Sciatic nerve (tissue), 2 donors: ENCODE data around the gene PPARD. TPM values are rescaled to one million over a fixed set of nuclear protein-coding genes. Genes with fewer than 3 reads are reported as not detected.
"Not testable (repeated sequence)": the region's sequence is repeated elsewhere in the genome, so short reads cannot be mapped to it uniquely, and the experiment has no call there.

Experiments
- ATAC-seq: fragments of 200-7000 bp; cut with Tn5 transposase; one replicate; pipeline ENCODE4 v1.9.1; 2020; ENCODE audit warnings: mild to moderate bottlenecking, moderate library complexity
- DNase-seq: peaks from one replicate; pipeline ENCODE4 v3.0.0-alpha.2; 2020; ENCODE audit warnings: low spot score
- intact Hi-C: fragments of 100-400 bp; cut with DNase I; formaldehyde crosslinking; loops from one replicate; pipeline ENCODE4 v1.14.2; 2022
- total RNA-seq: library from RNA; stranded (reverse); fragmentation: NEBNext Ultra II Directional; extraction: Animal tissue kit (Norgen Biotek cat#: 25700); gene quantifications from one replicate; pipeline ENCODE4 v1.2.1, GENCODE V29; 2021
- donor health status: DM: no; HTN: no; CAD: no.
- donor health status: DM: no; HTN: no; CAD: no.

PPARD gene
- total RNA-seq, 1 donor from 2014 or later: 26.7 TPM

GRCh38 chr6:35370124-35370741 lies 27.9 kb downstream of the PPARD start:
- DNase-seq (peak; percentile 74), ATAC-seq (peak; percentile 89)
- intact Hi-C loops: no loop called here

- DNase-seq: no peak
- intact Hi-C loops: no loop called here
- peak; percentile 75 for ATAC-seq
Measured at GRCh38 chr6:35370785-35371493, 28.6 kb downstream of the PPARD start.

GRCh38 chr6:35371494-35372262 lies 29.3 kb downstream of the PPARD start:
- DNase-seq: no peak
- intact Hi-C loops: no loop called here

GRCh38 chr6:35372633-35373032 lies 30.3 kb downstream of the PPARD start:
- intact Hi-C loops: no loop called here
- DNase-seq (no peak), ATAC-seq (no peak)

More at GRCh38 chr6:35371494-35372262, 29.3 kb downstream of the PPARD start:
- ATAC-seq: no peak

GRCh38 chr6:35376281-35376680 lies 33.9 kb downstream of the PPARD start:
- intact Hi-C loops: no loop called here
- ATAC-seq (no peak), DNase-seq (no peak)

GRCh38 chr6:35377002-35377401 lies 34.6 kb downstream of the PPARD start:
- ATAC-seq (peak; percentile 23), DNase-seq (no peak)
- intact Hi-C loops: no loop called here

GRCh38 chr6:35378261-35378660 lies 35.9 kb downstream of the PPARD start:
- DNase-seq: no peak
- intact Hi-C loops: no loop called here
- no peak for ATAC-seq

GRCh38 chr6:35381132-35381531 lies 38.8 kb downstream of the PPARD start:
- no peak for ATAC-seq
- no peak for DNase-seq
- intact Hi-C loops: no loop called here

- ATAC-seq (no peak), DNase-seq (no peak)
- intact Hi-C loops: no loop called here
Measured at GRCh38 chr6:35382015-35382414, 39.7 kb downstream of the PPARD start.

- ATAC-seq: peak; percentile 92
- DNase-seq: peak; percentile 71
- intact Hi-C loops: no loop called here
Measured at GRCh38 chr6:35385457-35386202, 43.3 kb downstream of the PPARD start.

GRCh38 chr6:35386989-35387388 lies 44.6 kb downstream of the PPARD start:
- ATAC-seq (peak; percentile 67), DNase-seq (no peak)
- intact Hi-C loops: no loop called here

- intact Hi-C loops: no loop called here
- DNase-seq (no peak), ATAC-seq (no peak)
Measured at GRCh38 chr6:35388030-35388429, 45.7 kb downstream of the PPARD start.

GRCh38 chr6:35388772-35389352 lies 46.5 kb downstream of the PPARD start:
- ATAC-seq (no peak), DNase-seq (no peak)
- intact Hi-C loops: no loop called here

- intact Hi-C loops, DNase-seq, ATAC-seq: not testable (repeated sequence)
Measured at GRCh38 chr6:35389386-35389785, 47.0 kb downstream of the PPARD start.

GRCh38 chr6:35391240-35391968 lies 49.0 kb downstream of the PPARD start:
- ATAC-seq (no peak), DNase-seq (no peak)
- intact Hi-C loops: no loop called here

- intact Hi-C loops: no loop called here
- no peak for DNase-seq
- ATAC-seq: no peak
Measured at GRCh38 chr6:35392111-35392702, 49.8 kb downstream of the PPARD start.

GRCh38 chr6:35392773-35393672 lies 50.7 kb downstream of the PPARD start:
- intact Hi-C loops: no loop called here
- DNase-seq (no peak), ATAC-seq (no peak)
